ENCODE data around the gene ATMIN. TPM values are rescaled to one million over a fixed set of nuclear protein-coding genes. Genes with fewer than 3 reads are reported as not detected.

Gene ATMIN
- total RNA-seq: 47.4 and 58.4 TPM in 2 replicates

GRCh38 chr16:81035398-81035974 lies at the start of gene ATMIN:
Gene ATMIN, plus strand, starts transcription at chr16:81035842. Its CDS starts 29 bp downstream, at chr16:81035871.

GRCh38 chr16:81006813-81007695 lies 28.6 kb upstream of the ATMIN start, which contains the start of the genes CENPN and CMC2:
Gene CENPN, plus strand, starts transcription at chr16:81007214. Its CDS starts 4,726 bp downstream, at chr16:81011940.
Gene CMC2, minus strand, starts transcription at chr16:81006885. Its CDS starts 9,491 bp downstream, at chr16:80997394.

GRCh38 chr16:81077076-81077940 lies 41.7 kb downstream of the ATMIN start, which contains the start of gene C16orf46:
Gene C16orf46, minus strand, starts transcription at chr16:81077238. Its CDS starts 13,283 bp downstream, at chr16:81063955.

GRCh38 chr16:81095953-81096714 lies 60.5 kb downstream of the ATMIN start, which contains the start of gene GCSH:
Gene GCSH, minus strand, starts transcription at chr16:81096395. Its CDS starts 117 bp downstream, at chr16:81096278.

Small RNA genes within 50 kb of the gene (small RNA-seq; reads per million reads assigned to genes)
- not detected for gene AC092718.3

Other genes starting within 250 kb of the ATMIN start
- 7.4 and 13.0 TPM in 2 replicates for gene CDYL2, start 231.2 kb upstream of the ATMIN start, total RNA-seq
- 19.1 and 22.3 TPM in 2 replicates for gene CMC2, start 29.0 kb upstream of the ATMIN start, total RNA-seq
- gene CENPN, start 28.6 kb upstream of the ATMIN start, total RNA-seq: 11.1 and 11.8 TPM in 2 replicates
- gene C16orf46, start 41.4 kb downstream of the ATMIN start, total RNA-seq: 0.32 and 0.73 TPM in 2 replicates
- 8.0 and 8.1 TPM in 2 replicates for gene GCSH, start 60.6 kb downstream of the ATMIN start, total RNA-seq
- gene BCO1, start 202.8 kb downstream of the ATMIN start, total RNA-seq: 0.16 and 0.49 TPM in 2 replicates

Data from hair follicle dermal papilla cell (primary cell).